COLO668 (cell line): ENCODE data around the gene SRPX.

Source experiments
- DNase-seq: peaks from one replicate; lab custom pipeline; 2025; ENCODE audit not compliant: unreplicated experiment; lab: John Stamatoyannopoulos, UW

The SRPX gene

GRCh38 chrX:38142610-38143009 lies 78.1 kb downstream of the SRPX start:
- no peak for DNase-seq

- no peak for DNase-seq
These were observed 81.8 kb downstream of the SRPX start for GRCh38 chrX:38138900-38139299.

- DNase-seq: no peak
These were observed 82.3 kb downstream of the SRPX start for GRCh38 chrX:38138157-38138891.

DNA sequence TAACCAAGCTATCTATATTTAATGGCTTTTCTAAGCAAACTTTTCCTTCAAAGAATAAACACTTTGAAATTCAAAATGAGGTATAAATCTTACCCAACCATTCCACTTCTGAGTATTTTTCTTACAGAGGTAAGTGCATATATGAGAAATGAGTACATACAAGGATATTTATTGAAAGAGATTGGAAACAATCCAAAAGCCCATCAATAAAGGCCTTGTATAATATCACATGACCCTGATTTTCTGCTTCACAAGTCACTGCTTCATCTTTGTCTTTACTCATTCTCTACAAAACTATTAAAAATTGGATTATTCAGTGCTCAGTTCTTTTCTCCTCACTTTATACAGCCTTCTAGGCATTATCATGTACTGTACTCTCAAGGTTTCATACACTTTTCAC lies 91.3 kb downstream of the SRPX start:
- no peak for DNase-seq

- no peak for DNase-seq
These were observed 92.7 kb downstream of the SRPX start for GRCh38 chrX:38127961-38128360.

GRCh38 chrX:38126179-38126578 lies 94.5 kb downstream of the SRPX start:
- no peak for DNase-seq

- no peak for DNase-seq
These were observed 96.7 kb downstream of the SRPX start for GRCh38 chrX:38124000-38124399.

GRCh38 chrX:38117485-38117884 lies 103.2 kb downstream of the SRPX start:
- peak; percentile 44 for DNase-seq

GRCh38 chrX:38116706-38117105 lies 104.0 kb downstream of the SRPX start:
- DNase-seq: no peak

DNA sequence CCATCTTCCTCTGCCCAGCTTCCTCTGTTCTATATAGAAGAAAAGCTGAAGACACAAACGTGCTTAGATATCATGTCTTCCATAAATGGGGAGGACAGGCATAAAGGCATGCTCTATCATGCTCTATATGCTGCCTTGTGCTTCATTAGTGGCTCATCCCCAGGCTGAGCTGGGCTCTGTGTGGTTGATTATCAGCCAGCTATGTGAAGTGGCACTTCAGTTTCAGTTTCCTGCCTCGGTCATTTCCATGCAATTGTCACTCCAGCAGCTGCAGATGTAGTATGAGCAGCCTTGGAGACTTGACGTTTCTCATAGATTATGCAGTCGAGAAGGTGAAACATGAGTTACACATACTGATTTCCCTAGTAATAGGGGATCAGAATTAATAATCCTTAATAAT lies 108.1 kb downstream of the SRPX start:
- DNase-seq: peak; percentile 51

DNA sequence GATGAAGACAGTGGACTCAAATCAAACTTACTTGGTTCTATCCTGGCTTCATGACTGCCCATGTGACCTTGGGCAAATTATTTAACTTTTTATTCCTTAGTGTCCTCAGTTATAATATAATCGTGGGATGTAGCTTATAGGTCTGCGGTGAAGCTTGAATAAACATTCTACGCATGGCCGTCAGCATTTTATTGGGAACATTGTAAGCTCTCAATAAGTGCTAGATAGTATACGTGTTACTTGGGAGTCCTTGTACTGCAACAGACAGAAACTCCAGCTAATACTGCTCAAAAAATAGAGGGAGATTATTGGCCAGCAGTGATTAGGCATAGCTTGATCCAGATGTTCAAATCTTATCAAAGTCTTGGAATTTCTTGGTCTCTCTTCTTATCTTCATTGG lies 109.5 kb downstream of the SRPX start:
- no peak for DNase-seq

GRCh38 chrX:38110231-38110630 lies 110.4 kb downstream of the SRPX start:
- no peak for DNase-seq

DNA sequence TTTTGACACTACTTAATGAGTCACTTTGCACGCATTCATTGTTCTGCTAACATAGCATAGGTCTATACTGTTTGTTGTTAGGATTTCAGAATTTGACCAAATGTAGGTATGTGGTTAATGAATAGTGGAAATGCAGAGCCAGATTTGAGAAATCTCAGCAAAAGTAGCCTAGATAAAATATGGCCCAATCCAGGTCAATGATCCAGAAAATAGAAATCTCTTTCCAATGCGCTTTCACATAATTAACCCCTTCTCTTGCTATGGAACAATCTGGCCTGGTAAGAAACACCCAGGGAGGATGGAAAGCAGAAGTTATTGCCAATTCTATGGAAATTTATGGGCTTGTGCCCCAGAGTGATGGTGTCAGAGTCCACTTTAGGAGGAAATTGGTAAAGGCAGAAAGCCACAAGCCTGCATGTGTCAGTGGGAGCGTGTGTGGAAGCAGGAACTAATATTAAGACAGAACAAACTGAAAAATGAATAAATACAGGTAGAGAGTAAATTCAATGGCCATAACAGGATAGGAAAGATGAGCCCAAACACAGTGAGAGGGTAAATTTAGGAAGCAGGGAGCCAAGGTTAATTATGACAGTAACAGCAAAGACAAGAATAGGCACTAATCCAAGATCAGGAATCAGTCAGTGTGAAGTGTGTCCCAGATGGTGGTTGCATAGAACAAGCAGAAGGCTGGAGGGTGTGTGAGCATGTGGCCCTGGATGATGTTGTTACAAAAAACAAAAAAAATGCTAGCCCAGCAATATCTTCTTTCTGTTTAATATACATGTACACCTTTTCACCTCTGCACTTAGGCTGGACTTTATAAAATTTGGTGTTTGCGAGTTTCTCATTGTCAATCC lies 111.4 kb downstream of the SRPX start:
- no peak for DNase-seq

GRCh38 chrX:38108364-38108763 lies 112.3 kb downstream of the SRPX start:
- no peak for DNase-seq

DNA sequence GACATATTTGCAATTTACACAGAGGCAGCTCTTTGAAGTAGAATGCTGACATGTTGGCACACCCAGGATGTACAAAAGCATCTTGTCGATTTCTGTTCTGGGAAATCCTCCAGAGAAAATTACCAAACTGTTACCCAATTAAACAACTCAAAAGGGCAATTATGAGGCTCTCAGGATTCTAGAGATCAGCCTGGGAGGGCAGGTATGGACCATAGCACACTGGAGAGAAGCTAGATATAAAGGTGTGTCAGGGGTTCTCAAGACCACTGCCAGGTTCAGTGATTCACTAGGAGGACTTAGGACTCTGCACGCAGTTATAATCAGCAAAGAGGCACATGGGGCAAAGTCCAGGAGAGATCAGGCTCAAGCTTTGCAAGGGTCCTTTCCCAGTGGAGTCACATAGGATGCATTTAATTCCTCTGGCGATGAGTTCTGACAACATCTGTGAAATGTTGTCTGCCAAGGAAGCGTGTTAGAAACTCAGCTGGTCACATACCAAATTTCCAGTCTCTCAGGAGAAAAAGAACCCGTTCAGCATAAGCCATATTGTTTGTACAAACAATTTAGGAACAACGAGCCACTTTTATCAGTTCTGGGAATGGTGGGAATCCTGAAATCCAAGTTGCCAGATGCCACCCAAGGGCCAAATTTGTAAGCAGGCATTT lies 113.5 kb downstream of the SRPX start:
- no peak for DNase-seq

DNA sequence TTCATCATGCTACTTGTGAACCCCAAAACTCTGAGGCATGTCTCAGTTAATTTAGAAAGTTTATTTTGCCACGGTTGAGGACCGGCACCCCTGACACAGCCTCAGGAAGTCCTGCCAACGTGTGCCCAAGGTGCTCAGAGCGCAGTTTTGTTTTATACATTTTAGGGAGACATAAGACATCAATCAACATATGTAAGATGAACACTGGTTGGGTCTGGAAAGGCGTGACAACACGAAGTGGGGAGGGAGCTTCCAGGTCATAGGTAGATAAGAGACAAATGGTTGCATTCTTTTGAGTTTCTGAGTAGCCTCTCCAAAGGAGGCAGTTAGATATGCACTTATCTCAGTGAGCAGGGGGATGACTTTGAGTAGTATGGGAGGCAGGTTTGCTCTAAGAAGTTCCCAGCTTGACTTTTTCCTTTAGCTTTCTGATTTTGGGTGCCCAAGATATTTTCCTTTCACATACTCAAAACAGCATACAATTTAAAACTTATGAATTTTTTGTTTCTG lies 115.4 kb downstream of the SRPX start:
- no peak for DNase-seq

- no peak for DNase-seq
These were observed 116.5 kb downstream of the SRPX start for GRCh38 chrX:38103857-38104812.

- DNase-seq: no peak
These were observed 117.8 kb downstream of the SRPX start for GRCh38 chrX:38102875-38103274.

GRCh38 chrX:38102240-38102639 lies 118.4 kb downstream of the SRPX start:
- DNase-seq: no peak

DNA sequence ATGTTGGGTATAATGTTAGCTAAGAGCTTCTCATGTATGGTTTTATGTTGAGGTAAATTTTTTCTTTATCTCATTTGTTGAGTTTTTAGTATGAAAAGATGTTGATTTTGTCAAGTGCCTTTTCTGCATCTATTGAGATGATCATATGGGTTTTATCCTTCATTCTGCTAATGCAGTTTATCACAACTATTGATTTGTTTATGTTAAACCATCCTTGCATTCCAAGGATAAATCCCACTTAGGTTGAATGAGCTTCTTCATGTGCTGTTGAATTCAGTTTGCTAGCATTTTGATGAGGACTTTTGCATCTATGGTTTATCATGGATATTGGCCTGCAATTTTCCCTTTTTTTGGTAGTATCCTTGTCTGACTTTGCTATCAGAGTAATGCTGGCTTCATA lies 121.0 kb downstream of the SRPX start:
- DNase-seq: no peak
